HCT116 (cell line): ENCODE measurements around the gene METTL25B.

Experiments
- CEBPB ChIP-seq: IDR thresholded peaks from 2 replicates; pipeline ENCODE4 v1.6.1; 2012; ENCODE audit warnings: low read depth
- CTCF ChIP-seq, 3 experiments: fragments of 200-600 bp in 1 of 3; sonication (generic) in 1 of 3; IDR thresholded peaks in 2 of 3; conservative IDR thresholded peaks in 1 of 3; 2 replicates each; pipeline ENCODE4 v1.5.1; 2012 to 2017; ENCODE audit warnings: low read depth in 2 of 3, low read length in 2 of 3, antibody characterized with exemption in 1 of 3, borderline replicate concordance in 1 of 3, control low read depth in 1 of 3, mild to moderate bottlenecking in 1 of 3, mixed read lengths in 1 of 3, mixed run types in 1 of 3, moderate library complexity in 1 of 3; ENCODE audit not compliant: insufficient read depth in 1 of 3
- EGR1 ChIP-seq: IDR thresholded peaks from 2 replicates; pipeline ENCODE4 v1.6.1; 2012; ENCODE audit warnings: low read depth
- EZH2 ChIP-seq: fragments of 200-600 bp; sonication (generic); IDR thresholded peaks from 2 replicates; pipeline ENCODE4 v1.6.1; 2017; ENCODE audit warnings: antibody characterized with exemption, mixed run types
- EZH2phosphoT487 ChIP-seq: fragments of 200-600 bp; IDR thresholded peaks from 2 replicates; pipeline ENCODE4 v1.6.1; 2018; ENCODE audit warnings: antibody characterized with exemption, borderline replicate concordance
- FOSL1 ChIP-seq: IDR thresholded peaks from 2 replicates; pipeline ENCODE4 v1.6.1; 2012; ENCODE audit warnings: low read depth
- MAX ChIP-seq: IDR thresholded peaks from 2 replicates; pipeline ENCODE4 v1.6.1; 2012
- POLR2A ChIP-seq: IDR thresholded peaks from 2 replicates; pipeline ENCODE4 v1.7.0; 2011; ENCODE audit warnings: borderline replicate concordance; ENCODE audit not compliant: insufficient read depth, insufficient read length; ENCODE audit errors: extremely low read depth
- POLR2AphosphoS5 ChIP-seq: IDR thresholded peaks from 2 replicates; pipeline ENCODE4 v1.6.1; 2011; ENCODE audit warnings: mild to moderate bottlenecking, low read depth, low read length, moderate library complexity
- REST ChIP-seq: IDR thresholded peaks from 2 replicates; pipeline ENCODE4 v1.6.1; 2012; ENCODE audit warnings: low read depth
- SP1 ChIP-seq: IDR thresholded peaks from 2 replicates; pipeline ENCODE4 v1.6.1; 2012; ENCODE audit warnings: low read depth
- YY1 ChIP-seq: IDR thresholded peaks from 2 replicates; pipeline ENCODE4 v1.6.1; 2011; ENCODE audit warnings: low read length, low read depth, moderate library complexity, mild to moderate bottlenecking; ENCODE audit not compliant: insufficient replicate concordance; ENCODE audit errors: extremely low read depth

- TF ChIP-seq MAX (no peak), EGR1 (no peak), CEBPB (no peak), CTCF (IDR thresholded peaks at IDR 0.05 in 2 of 3, conservative IDR thresholded peaks at IDR 0.05 in 1 of 3; ENCODE audit: borderline replicate concordance in 1 of 3, insufficient read depth in 1 of 3, low read depth in 2 of 3, low read length in 2 of 3) (no peak), YY1 (no peak), REST (no peak), POLR2A (no peak), FOSL1 (no peak), SP1 (no peak), EZH2phosphoT487 (no peak), EZH2 (no peak), POLR2AphosphoS5 (no peak)
Measured at GRCh38 chr1:156717351-156717750, 10.9 kb upstream of the METTL25B start.
